GM21737 (cell line): ENCODE results near the gene SPSB3.

Experiments
- ATAC-seq: cut with Tn5 transposase; IDR thresholded peaks from one replicate; pipeline ENCODE4 v1.9.1; 2021; ENCODE audit warnings: mild to moderate bottlenecking, moderate library complexity; ENCODE audit not compliant: unreplicated experiment

SPSB3 gene

DNA sequence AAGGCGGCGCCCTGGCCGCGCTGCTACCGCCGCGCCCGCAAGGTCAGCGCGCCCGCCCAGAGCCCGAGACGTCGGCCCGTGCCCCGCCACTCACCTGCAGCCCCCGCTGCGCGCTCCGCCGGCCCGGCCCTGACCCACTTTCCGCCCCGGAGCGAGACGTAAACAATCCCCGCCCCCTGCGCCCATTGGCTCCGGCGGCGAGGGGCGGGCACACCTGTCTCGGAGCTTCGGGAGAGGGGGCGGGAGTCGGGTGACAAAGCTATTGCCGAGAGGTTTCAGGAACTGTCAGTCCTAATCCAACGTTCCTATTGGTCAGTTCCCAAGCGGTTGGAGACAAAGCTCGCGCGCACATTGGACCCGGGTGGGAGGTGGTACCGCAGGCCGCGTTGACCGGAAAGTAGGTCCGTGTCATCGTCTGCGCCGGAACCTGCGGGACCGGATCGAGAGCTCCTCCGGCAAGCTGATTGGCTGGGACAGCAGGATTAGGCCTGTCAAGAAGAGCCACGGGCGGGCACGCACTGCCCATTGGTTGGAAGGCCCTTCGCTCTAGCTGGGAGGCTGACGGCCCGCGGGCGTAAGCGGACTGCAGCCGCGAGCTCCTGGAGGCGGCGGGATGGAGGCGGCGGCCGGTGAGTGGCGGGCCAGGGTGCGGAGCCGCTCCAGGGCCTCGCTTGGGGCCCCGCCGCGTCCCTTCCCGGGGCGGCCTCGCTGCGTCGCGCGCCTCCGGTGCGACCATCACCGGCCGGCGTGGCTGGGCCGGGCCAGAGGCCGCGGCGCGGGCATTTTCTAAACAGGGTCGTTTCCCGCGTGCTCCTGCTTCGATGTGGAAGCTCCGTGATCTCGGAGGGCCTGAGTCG, at the start of gene SPSB3, which contains the start of gene NUBP2:
SPSB3 (minus strand) TSS at position 164 of the 857 bp plus-strand sequence. CDS start 1,088 bp downstream, outside the sequence.
NUBP2 (plus strand) TSS at position 553 of the 857 bp plus-strand sequence; CDS start at position 614, 61 bp downstream.
- ATAC-seq, result peak; percentile 81

DNA sequence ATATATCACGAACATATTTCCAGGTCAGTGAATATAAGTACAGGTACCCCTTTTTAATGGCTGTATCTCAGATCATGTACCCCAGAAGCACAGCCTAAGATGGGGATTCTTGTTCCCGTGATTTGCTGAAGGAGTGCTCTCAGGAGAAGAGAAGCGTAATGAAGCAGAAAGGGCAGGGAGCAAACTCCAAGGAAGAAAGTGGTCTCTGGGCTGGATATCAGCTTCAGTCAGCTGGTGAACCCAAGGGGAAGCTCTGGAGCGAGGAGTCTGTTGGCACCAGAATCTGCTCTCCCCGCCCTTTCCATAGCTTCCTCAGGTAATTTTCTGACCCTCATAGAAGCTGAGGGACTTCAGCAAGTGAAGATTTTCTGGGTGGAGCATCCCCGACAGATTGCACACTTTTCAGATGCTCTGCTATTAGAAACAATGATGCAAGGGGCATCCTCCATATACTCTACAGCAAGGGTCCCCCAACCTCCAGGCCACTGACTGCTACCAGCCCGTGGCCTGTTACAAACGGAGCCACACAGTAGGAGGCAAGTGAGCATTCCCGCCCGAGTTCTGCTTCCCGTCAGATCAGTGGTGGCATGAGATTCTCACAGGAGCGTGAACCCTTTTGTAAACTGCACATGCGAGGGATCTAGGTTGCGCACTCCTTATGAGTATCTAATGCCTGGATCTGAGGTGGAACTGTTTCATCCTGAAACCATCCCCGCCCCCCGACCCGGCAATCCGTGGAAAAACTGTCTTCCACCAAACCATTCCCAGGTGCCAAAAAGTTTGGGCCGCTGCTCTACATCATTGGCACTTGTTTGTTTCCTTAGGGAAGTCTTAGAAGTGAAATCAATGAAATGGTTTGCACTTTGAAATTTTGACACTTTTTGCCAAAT, 49.1 kb upstream of the SPSB3 start:
- no peak for ATAC-seq

DNA sequence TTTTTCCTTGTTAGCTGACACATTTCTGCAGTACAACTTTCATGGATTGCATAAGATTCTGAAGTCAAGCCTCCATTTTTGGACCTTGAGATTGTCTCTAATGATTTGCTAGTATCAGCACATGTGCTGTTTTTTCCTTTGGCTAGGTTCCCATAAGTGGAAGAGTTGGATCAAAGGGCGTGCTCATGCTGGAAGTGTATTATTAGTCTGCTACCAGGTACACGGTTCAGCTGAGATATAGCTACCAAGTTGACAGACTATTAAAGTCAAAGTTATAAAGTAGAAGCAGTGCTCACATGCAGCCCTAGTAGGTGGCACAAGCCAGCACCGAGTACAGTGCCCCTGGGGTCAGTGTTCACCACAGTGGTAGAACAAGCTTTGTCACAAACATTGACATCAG, 47.8 kb upstream of the SPSB3 start:
- no peak for ATAC-seq

DNA sequence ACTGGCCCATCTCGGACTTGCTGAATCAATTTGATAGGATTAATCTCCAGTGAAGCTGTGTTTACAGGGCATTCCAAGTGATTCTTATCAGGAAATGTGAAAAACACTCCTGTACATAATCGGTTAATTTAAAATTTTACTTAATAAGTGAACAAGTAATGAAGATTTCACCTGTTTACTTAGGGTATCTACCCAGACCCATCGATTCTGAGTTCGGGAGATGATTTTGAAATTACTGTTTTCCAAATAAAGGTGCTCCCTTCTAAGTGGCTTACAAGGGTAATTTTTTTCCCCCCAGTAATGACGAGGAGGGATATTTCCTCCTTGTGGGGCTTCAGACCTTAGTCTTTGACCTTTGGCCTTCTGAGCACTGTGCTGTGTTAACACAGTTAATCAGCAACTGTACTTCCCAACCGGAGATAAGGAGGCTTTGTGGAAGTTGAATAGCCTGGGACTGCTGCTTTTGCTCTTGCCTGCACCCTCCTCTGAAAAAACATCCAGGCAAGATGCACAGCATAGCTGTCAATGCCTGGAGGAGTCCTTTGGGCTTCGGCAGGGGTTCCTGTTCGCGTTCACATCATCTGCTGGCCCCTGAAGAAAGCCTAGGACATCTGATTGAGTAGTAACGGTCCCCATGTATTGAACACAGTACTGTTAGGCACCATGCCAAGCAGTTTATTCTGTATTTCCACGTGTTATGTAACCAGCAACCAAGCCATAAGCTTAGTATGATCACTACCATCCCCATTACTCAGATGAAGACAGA, 46.5 kb upstream of the SPSB3 start:
- no peak for ATAC-seq

DNA sequence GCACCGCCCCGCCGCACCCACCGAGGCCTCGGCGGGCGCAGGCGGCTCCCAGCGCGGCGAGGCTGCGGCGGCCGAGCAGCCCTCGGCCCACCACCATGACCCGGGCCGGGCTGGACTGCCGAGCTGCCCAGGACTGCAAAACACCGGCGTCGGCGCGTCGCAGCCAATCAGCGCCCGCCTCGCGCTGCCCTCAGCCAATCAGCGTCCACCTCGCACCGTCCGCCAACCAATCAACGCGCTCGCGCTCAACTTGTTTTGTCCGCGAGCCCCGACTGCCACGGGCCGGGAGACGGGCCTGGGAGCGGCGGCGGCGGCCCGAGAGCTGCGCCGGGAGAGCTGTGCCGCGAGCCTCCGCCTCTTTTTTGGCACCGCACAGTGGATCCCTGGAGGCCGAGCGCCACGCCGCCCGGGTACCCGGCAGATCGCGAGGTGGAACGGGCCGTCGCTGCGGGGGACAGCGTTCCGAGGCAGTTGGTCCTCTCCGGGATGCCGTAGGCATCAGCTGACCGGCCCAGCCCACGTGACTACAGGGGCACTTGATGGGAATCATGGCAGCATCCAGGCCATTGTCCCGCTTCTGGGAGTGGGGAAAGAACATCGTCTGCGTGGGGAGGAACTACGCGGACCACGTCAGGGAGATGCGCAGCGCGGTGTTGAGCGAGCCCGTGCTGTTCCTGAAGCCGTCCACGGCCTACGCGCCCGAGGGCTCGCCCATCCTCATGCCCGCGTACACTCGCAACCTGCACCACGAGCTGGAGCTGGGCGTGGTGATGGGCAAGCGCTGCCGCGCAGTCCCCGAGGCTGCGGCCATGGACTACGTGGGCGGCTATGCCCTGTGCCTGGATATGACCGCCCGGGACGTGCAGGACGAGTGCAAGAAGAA, 44.6 kb upstream of the SPSB3 start, which contains the start of the genes FAHD1 and HAGH:
FAHD1 (plus strand) TSS at position 516 of the 883 bp plus-strand sequence; CDS start at position 549, 33 bp downstream.
HAGH (minus strand) TSS at position 135 of the 883 bp plus-strand sequence; CDS start at position 97, 38 bp downstream.
- ATAC-seq, result peak; percentile 76

DNA sequence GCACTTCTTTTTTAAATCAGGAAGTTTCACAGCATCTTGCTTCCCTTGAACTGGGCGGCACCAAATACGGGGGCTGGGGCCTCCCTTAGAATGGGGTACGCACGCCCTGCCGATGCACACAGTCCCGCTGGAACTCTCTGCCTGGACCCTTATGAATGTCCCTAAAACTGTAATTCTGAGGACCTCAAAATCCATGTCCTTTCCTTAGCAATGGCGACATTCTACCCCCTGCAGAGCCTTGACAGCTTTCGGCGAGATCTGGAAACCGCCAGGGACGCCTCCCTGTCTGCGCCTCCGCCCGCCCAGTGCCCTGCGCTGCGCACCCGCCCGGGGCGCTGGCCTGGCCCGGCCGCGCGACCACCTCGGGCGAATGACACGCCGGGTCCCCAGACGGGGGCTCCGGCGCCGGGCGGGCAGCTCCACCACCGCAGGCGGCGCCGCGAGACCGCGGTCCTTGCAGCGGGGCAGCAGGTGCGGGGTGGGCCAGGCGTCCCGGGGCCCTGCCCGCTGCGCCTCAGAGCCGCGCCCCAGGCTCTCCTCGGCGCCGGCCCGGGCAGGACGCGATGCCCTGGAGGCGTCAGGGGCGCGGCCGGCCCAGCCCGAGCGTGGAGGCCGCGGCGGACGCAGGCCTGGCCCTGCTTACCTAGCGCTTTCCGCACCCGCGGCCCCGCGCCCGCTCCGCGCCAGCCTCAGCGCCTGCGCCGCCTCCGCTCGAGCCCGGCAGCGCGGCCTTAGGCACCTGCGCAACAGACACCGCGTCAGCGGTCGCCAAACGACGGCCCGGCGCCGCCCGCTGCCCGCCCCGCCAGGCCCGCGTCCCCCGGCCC, 43.7 kb upstream of the SPSB3 start:
- ATAC-seq, result peak; percentile 43

DNA sequence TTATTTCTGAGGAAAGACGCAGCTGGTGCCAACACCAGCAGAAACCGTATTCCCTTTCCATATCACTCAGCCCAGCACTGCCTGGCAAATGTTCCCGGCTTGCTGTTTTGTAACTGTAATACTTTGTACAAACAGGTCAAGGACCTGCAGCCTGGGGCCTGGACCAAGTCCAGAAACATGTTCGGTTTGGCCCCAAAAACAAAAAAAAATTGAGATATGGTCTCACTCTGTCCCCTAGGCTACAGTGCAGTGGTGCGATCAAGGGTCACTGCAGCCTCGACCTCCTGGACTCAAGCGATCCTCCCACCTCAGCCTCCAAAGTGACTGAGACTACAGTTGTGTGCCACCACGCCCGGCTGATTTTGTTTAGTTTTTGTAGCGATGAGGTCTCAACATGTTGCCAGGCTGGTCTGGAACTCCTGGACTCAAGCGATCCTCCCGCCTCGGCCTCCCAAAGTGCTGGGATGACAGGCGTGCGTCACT, 43.1 kb upstream of the SPSB3 start:
- ATAC-seq, result no peak

DNA sequence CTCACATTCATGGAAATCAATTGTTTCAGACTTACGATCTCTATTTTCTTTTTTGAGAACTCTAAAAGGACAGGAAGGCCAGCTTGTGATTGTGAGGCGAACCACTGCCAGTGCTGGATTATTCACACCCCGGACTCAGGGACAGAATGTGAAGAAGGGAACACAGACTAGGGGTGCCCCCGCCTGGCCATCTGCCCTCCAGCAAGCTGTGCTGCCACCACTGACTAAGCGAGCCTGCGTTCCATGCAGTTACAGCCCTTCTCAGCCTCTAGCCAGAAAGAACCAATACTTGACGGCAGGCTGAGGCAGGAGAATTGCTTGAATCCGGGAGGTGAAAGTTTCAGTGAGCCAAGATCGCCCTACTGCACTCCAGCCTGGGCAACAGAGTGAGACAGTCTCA, 41.5 kb upstream of the SPSB3 start:
- no peak for ATAC-seq

DNA sequence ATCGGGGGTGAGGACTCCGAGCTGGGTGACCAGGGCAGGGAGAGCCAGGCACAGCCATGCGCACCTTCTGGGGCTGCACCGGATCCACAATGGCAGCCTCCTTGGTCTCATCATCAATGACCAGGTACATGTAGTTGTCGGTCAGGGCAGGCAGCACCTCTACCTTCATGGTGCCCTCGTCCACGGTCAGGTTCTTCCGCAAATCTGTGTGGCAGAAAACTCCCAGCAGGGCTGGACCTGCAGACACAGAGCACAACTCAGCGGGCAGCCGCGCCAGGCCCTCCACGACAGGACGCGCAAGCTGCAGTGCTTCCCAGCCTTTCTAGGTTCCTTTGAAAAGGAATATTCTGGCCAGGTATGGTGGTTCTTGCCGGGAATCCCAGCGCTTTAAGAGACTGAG, 40.4 kb upstream of the SPSB3 start:
- no peak for ATAC-seq

DNA sequence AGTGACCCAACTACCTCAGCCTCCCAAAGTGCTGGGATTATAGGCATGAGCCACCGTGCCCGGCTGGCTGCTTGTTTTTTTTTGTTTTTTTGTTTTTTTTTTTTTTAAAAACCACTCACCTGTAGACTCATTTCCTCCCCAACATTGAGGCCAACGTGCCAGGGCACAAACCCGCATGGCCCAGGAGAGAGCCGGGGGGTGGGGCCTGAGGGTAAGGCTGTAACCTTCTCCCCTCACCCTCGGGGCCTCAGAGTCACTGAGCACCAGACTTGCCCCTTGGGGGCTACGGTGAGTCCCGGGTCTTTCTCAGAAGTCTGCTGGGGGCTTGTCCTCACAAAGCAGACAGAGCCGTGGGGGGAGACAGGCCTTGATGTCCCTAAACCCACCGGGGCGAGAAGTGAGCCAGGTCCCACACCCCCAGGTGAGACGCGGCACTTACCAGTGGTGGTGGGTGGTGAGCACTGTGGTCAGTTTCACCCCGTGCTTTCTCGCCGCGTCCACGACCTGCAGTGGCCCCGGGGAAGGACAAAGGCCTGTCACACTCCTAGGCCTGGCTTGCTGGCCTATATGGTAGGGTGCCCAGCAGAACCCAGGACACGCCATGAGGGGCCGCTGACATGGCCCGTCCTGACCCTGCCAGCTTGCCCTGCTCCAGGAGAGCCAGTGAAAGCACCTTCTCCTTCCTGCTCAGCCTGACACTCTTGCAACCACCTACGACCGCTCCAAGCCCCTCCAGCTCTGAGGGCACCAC, 39.7 kb upstream of the SPSB3 start:
- ATAC-seq, result no peak

DNA sequence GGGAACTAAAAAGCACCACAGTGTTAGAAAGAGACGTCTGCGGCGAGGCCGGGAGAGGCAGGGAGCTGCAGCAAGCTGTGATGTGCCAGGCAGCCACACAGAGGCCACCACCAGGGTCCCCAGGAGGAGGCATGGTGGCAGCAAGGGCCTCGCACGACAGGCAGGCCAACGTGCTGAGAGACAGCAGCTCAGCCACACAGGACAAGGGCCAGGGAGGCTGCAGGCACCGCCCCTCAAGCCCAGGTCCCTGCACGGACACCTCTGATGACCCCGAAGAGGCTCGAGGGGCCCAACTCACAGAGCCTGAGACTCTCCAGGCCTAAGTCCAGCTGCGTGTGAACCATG, 38.5 kb upstream of the SPSB3 start:
- ATAC-seq, result no peak

DNA sequence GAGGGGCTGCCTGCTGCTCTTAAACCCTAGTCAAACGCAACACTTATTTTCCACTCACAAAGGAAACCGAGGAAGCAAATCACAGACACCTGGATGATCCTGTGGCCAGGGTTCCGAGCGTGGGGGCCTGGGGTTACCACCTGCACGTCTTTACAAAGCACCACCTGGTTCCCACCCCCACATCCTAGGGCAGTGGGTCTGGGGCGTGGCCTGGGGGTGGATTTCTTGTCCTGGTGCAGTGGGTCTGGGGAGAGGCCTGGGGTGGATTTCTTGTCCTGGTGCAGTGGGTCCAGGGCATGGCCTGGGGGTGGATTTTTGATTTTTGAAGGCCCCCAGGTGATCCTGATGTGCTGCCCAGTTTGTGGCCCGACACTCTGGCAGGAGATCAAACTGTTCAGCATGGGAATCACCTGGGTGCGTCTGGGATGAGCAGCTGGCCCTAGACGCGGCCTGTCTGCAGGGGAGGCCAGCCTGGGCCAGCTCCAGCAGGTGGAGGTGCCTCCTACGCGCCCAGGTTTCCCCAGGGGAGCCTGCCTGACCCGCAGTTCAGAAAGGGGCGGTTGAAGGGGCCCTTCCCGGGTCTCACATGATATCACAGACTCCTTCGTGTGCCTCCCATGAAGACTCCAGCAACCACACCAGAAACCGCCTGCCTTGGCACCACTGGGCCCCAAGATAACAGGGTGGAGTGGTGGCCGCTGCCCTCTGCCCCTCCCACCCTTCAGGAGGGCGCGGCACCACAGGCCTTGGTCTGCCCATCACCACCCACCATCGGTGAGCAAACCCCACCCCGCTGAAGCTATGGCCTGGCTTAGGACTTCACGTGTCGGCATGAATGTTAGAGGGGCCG, 38.0 kb upstream of the SPSB3 start:
- no peak for ATAC-seq

DNA sequence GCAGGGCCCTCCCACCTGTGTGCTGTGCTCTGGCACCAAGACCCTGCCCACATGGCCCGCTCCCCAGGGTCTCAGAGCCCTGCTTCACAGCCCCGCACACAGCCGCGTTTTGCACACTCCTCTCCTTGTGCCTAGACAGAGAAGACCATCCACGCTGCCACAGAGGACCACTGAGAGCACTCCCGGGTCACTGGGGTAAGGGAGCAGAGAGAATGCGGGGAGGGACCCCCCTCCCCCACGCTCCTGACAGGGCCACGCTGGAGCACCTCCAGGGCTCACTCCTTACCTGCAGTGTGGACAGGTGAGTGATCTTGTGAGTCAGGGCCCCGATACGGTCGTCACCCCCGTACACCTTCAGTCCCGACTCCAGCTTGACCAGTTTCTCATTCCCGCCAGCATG, 37.2 kb upstream of the SPSB3 start:
- no peak for ATAC-seq

DNA sequence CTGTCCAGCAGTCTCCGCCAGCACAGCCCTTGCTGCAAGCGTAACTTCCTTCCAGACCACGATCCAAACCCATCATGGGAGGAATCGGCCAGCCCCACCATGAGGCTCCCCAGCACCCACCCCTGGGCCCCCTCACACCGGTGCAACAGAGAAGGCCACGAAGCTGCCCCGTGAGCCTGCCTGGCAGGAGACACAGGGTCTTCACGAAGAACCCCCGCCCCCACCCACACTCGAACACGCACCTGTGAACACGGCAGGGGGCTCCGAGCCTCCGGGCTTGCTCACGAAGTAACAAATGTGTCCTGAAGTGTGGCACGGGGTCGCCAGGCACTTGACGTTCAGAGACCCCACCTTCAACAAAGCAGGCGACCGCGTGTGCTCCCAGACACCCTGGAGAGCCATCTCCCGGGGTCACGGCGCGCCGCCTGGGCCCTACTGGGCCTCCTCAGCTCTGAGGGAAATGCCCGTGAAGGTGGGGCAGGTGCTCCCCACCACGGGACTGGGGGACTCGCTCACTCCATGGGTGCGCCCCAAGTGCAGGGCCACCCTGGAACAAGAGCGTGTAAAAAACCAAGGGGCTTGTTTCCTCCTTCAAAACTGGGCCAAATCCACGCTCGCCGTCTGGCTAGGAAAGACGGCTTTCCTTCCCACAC, 36.6 kb upstream of the SPSB3 start:
- ATAC-seq, result no peak

DNA sequence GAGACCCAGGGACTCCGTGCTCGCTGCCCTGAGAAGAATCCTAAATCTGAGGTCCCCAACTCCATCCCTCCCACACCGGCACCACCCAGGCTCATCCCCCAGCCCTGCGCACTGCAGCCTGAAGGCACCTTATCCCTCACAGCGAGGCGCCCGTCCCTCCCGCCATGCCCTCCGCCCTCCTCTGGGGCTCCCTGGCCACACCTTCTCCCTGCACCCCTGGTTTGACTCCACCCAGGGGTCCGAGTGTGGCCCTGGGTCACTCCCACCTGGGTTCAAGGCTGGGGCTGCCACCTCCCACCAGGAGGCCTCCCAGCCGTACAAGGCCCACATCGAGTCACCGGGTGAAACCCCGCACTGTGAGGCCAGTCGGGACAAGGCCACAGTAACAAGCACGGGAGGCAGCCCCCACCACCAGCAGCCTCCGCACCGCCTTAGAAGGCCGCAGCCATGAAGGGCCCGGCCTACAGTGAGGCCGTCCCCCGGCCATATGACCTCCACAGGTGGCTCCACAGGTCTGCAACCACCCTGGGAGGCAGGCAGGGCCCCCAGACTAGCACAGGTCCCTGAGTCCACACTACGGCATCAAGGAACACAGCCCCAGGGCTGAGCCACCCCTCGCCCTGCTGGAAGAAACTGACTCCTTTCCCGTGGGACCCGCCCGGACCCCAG, 36.0 kb upstream of the SPSB3 start:
- no peak for ATAC-seq

DNA sequence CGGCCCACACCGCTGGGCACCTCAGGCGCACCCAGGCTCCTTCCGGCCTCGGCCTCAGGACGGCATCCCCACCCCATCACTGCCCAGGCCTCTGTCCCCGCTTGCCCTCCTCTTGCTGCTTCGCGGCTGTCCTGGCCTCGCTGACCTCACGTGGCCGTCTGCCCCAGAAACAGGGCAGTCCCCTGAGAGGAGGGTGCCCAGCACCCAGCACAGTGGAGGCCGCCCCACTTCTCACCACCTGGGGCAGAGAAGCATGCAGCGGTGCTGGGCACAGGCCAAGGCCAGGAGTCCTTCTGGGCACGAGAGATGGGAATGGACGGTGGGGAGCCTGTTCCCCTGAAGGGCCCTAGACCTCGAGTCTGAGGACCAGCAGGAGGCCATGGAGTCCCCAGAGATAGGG, 35.3 kb upstream of the SPSB3 start:
- no peak for ATAC-seq
